Body of pancreas (tissue), 4 donors: ENCODE data around the gene ESM1. TPM values are rescaled to one million over a fixed set of nuclear protein-coding genes. Genes with fewer than 3 reads are reported as not detected.
"Not testable (repeated sequence)": the region's sequence is repeated elsewhere in the genome, so short reads cannot be mapped to it uniquely, and the experiment has no call there.

Source experiments
- ATAC-seq: fragments of 150-250 bp; one replicate; pipeline ENCODE4 v1.9.1; 2016
- DNase-seq, 4 donors: peaks; one replicate each; pipeline ENCODE4 v3.0.0-alpha.2; 2019
- H3K27ac ChIP-seq, 4 donors: fragments of 200-600 bp; sonication (generic); 1 replicate in 3 of 4; 2 replicates in 1 of 4; pipeline versions ENCODE4 v1.5.1 to v1.6.1; 2016 to 2019; ENCODE audit warnings: mild to moderate bottlenecking in 1 of 4, mixed read lengths in 1 of 4, moderate library complexity in 1 of 4
- H3K27me3 ChIP-seq, 2 donors: fragments of 200-600 bp; sonication (generic); one replicate each; pipeline ENCODE4 v1.6.0; 2016; ENCODE audit warnings: mild to moderate bottlenecking in 1 of 2
- H3K36me3 ChIP-seq, 2 donors: fragments of 200-600 bp; sonication (generic); replicated peaks in 1 of 2; 2 replicates each; pipeline ENCODE4 v1.5.1; 2016; ENCODE audit warnings: low read depth in 2 of 2; ENCODE audit not compliant: insufficient read depth in 1 of 2
- H3K4me1 ChIP-seq: fragments of 200-600 bp; sonication (generic); one replicate; pipeline ENCODE4 v1.6.0; 2016
- H3K4me3 ChIP-seq, 2 donors: fragments of 200-600 bp; sonication (generic); 1 replicate in 1 of 2; 2 replicates in 1 of 2; pipeline ENCODE4 v1.5.1; 2016 to 2019
- H3K9me3 ChIP-seq, 3 donors: fragments of 200-600 bp; sonication (generic); 1 replicate in 2 of 3; 2 replicates in 1 of 3; pipeline ENCODE4 v1.5.1; 2016
- CTCF ChIP-seq, 7 experiments: fragments of 450-650 bp in 4 of 7; fragments of 200-600 bp in 3 of 7; sonication (generic) in 3 of 7; IDR thresholded peaks; one replicate each; pipeline ENCODE4 v1.5.1; 2016 to 2019; ENCODE audit warnings: antibody characterized with exemption in 7 of 7
- POLR2A ChIP-seq, 3 donors: fragments of 450-650 bp; IDR thresholded peaks; one replicate each; pipeline ENCODE4 v1.6.1; 2016; ENCODE audit warnings: antibody characterized with exemption in 3 of 3, mild to moderate bottlenecking in 2 of 3
- WGBS, 2 donors: methylation state at CpG; one replicate each; pipeline ENCODE4 v1.1.5; 2017; 5-methylcytosine and 5-hydroxymethylcytosine counted together
- intact Hi-C: fragments of 100-400 bp; cut with DNase I; formaldehyde crosslinking; loops from one replicate; pipeline ENCODE4 v1.15.1; 2023
- total RNA-seq, 2 donors: library from RNA; depleted of rRNA; stranded (reverse); fragments of >200 nt; gene quantifications; one replicate each; pipeline ENCODE4 v1.1.0, GENCODE V29; 2016

ESM1 gene
- total RNA-seq, 2 donors from 2014 or later, result 0.52 TPM; not detected in 1

GRCh38 chr5:55004729-55005128 lies 19.3 kb upstream of the ESM1 start:
- Histone ChIP-seq H3K4me3 (no peak overlapping the region), H3K36me3 (no peaks in the 10 kb centered on the region), H3K27me3 (no peaks in the 10 kb centered on the region), H3K27ac (no peak overlapping the region), H3K4me1 (no peaks in the 10 kb centered on the region), H3K9me3 (no peaks in the 10 kb centered on the region)
- ATAC-seq (no peak), DNase-seq (no peak)
- intact Hi-C loops, result no loop called here
- WGBS, 2 donors, result 34 to 47% methylated on average over 1 of the region's 1 CpG
- TF ChIP-seq POLR2A (IDR thresholded peaks at IDR 0.05) (no peak), CTCF (IDR thresholded peaks at IDR 0.05) (no peak)

- Histone ChIP-seq H3K36me3 (no peaks in the 10 kb centered on the region), H3K27ac (no peak overlapping the region), H3K4me1 (no peaks in the 10 kb centered on the region), H3K4me3 (no peak overlapping the region), H3K9me3 (no peaks in the 10 kb centered on the region), H3K27me3 (no peaks in the 10 kb centered on the region)
- no peak for ATAC-seq
- intact Hi-C loops, result no loop called here
- 47 to 64% methylated on average over 4 of the region's 4 CpGs for WGBS, 2 donors
- no peak for DNase-seq
- TF ChIP-seq POLR2A (IDR thresholded peaks at IDR 0.05) (no peak), CTCF (IDR thresholded peaks at IDR 0.05) (no peak)
Observed at GRCh38 chr5:55003432-55004065, 18.2 kb upstream of the ESM1 start.

- H3K4me3 ChIP-seq, H3K27ac ChIP-seq, H3K4me1 ChIP-seq, H3K9me3 ChIP-seq, intact Hi-C loops, H3K27me3 ChIP-seq, DNase-seq, H3K36me3 ChIP-seq, ATAC-seq: not testable (repeated sequence)
- 69 to 70% methylated on average over 2 of the region's 2 CpGs for WGBS, 2 donors
Observed at GRCh38 chr5:55002166-55002565, 16.8 kb upstream of the ESM1 start.

- TF ChIP-seq CTCF (IDR thresholded peaks at IDR 0.05), result no peak
- H3K4me3 ChIP-seq, result no peak overlapping the region
- ATAC-seq (no peak), DNase-seq (no peak)
- H3K27me3 ChIP-seq, result no peaks in the 10 kb centered on the region
- intact Hi-C loops, result no loop called here
- no peaks in the 10 kb centered on the region for H3K36me3 ChIP-seq
- H3K4me1 ChIP-seq, result no peaks in the 10 kb centered on the region
- WGBS, 2 donors, result 25 to 38% methylated on average over 2 of the region's 2 CpGs
- H3K27ac ChIP-seq, result no peak overlapping the region
- no peaks in the 10 kb centered on the region for H3K9me3 ChIP-seq
Observed at GRCh38 chr5:54997081-54997480, 11.7 kb upstream of the ESM1 start.

- H3K27ac ChIP-seq, result no peak overlapping the region
- ATAC-seq, result no peak
- WGBS, 2 donors, result 42 to 50% methylated on average over 5 of the region's 5 CpGs
- no peak for DNase-seq
- H3K27me3 ChIP-seq, result no peaks in the 10 kb centered on the region
- no peaks in the 10 kb centered on the region for H3K36me3 ChIP-seq
- H3K4me1 ChIP-seq, result no peaks in the 10 kb centered on the region
- H3K4me3 ChIP-seq, result no peak overlapping the region
- intact Hi-C loops, result no loop called here
- H3K9me3 ChIP-seq, result no peaks in the 10 kb centered on the region
- no peak for TF ChIP-seq POLR2A (IDR thresholded peaks at IDR 0.05)
- no peak for TF ChIP-seq CTCF (IDR thresholded peaks at IDR 0.05)
Observed at GRCh38 chr5:54996466-54996865, 11.1 kb upstream of the ESM1 start.
